Ovary (tissue), 3 donors: Measurements from ENCODE around the gene GHR.

Experiments used
- POLR2A ChIP-seq: fragments of 450-650 bp; IDR thresholded peaks from one replicate; pipeline ENCODE4 v1.6.1; 2017; ENCODE audit warnings: antibody characterized with exemption, mild to moderate bottlenecking, moderate library complexity
- TF ChIP-seq, protein P1 (sequence below), 3 donors: fragments of 450-650 bp in 2 of 3; fragments of 200-600 bp in 1 of 3; IDR thresholded peaks; one replicate each; pipeline versions ENCODE4 v1.5.1 to v1.8.0; 2016 to 2022; ENCODE audit warnings: antibody characterized with exemption in 3 of 3, mild to moderate bottlenecking in 1 of 3
- donor health status: DM: no; HTN: no; CAD: no.

GRCh38 chr5:42720251-42720650, 297.0 kb downstream of the GHR start:
- TF ChIP-seq, protein P1, sequence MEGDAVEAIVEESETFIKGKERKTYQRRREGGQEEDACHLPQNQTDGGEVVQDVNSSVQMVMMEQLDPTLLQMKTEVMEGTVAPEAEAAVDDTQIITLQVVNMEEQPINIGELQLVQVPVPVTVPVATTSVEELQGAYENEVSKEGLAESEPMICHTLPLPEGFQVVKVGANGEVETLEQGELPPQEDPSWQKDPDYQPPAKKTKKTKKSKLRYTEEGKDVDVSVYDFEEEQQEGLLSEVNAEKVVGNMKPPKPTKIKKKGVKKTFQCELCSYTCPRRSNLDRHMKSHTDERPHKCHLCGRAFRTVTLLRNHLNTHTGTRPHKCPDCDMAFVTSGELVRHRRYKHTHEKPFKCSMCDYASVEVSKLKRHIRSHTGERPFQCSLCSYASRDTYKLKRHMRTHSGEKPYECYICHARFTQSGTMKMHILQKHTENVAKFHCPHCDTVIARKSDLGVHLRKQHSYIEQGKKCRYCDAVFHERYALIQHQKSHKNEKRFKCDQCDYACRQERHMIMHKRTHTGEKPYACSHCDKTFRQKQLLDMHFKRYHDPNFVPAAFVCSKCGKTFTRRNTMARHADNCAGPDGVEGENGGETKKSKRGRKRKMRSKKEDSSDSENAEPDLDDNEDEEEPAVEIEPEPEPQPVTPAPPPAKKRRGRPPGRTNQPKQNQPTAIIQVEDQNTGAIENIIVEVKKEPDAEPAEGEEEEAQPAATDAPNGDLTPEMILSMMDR (IDR thresholded peaks at IDR 0.05) = no peak
- TF ChIP-seq POLR2A = no peak
